GM23248 (cell line): ENCODE measurements around the gene HOXC12. TPM values are rescaled to one million over a fixed set of nuclear protein-coding genes. Genes with fewer than 3 reads are reported as not detected.

Experiments used
- DNase-seq: peaks from one replicate; pipeline ENCODE4 v3.0.0-alpha.2; 2015
- H2AFZ ChIP-seq: fragments of 200-600 bp; sonication (generic); 2 replicates; pipeline ENCODE4 v1.6.1; 2016; ENCODE audit warnings: antibody characterized with exemption
- H3F3A ChIP-seq: fragments of 200-600 bp; sonication (generic); 2 replicates; pipeline ENCODE4 v1.6.1; 2016; ENCODE audit warnings: mild to moderate bottlenecking, antibody characterized with exemption, mixed run types; ENCODE audit not compliant: insufficient read depth
- H3K27ac ChIP-seq: fragments of 200-600 bp; sonication (generic); 2 replicates; pipeline ENCODE4 v1.5.1; 2016; ENCODE audit warnings: mild to moderate bottlenecking
- H3K27me3 ChIP-seq: fragments of 200-600 bp; sonication (generic); replicated peaks from 2 replicates; pipeline ENCODE4 v1.6.1; 2016; ENCODE audit warnings: mild to moderate bottlenecking; ENCODE audit not compliant: insufficient read depth
- H3K36me3 ChIP-seq: fragments of 200-600 bp; sonication (generic); 2 replicates; pipeline ENCODE4 v1.6.1; 2016; ENCODE audit warnings: low read depth, mild to moderate bottlenecking
- H3K4me1 ChIP-seq: fragments of 200-600 bp; sonication (generic); 2 replicates; pipeline ENCODE4 v1.6.1; 2016; ENCODE audit warnings: mild to moderate bottlenecking; ENCODE audit not compliant: insufficient read depth
- H3K4me2 ChIP-seq: fragments of 200-600 bp; sonication (generic); one replicate; pipeline ENCODE4 v1.6.1; 2016; ENCODE audit warnings: mild to moderate bottlenecking; ENCODE audit not compliant: unreplicated experiment
- H3K4me3 ChIP-seq: fragments of 200-600 bp; sonication (generic); 2 replicates; pipeline ENCODE4 v1.5.1; 2016; ENCODE audit warnings: mild to moderate bottlenecking
- H3K79me2 ChIP-seq: fragments of 200-600 bp; sonication (generic); 2 replicates; pipeline ENCODE4 v1.6.1; 2016; ENCODE audit warnings: mild to moderate bottlenecking; ENCODE audit not compliant: insufficient read depth
- H3K9ac ChIP-seq: fragments of 200-600 bp; sonication (generic); 2 replicates; pipeline ENCODE4 v1.6.1; 2016; ENCODE audit warnings: mild to moderate bottlenecking
- H3K9me2 ChIP-seq: fragments of 200-600 bp; sonication (generic); 2 replicates; pipeline ENCODE4 v1.6.1; 2016; ENCODE audit warnings: mixed run types, mild to moderate bottlenecking, moderate library complexity; ENCODE audit not compliant: insufficient read depth
- H3K9me3 ChIP-seq: fragments of 200-600 bp; sonication (generic); one replicate; pipeline ENCODE4 v1.6.1; 2017; ENCODE audit warnings: low read depth
- H4K20me1 ChIP-seq: fragments of 200-600 bp; sonication (generic); 2 replicates; pipeline ENCODE4 v1.6.0; 2016; ENCODE audit not compliant: insufficient read depth
- EZH2 ChIP-seq: fragments of 200-600 bp; sonication (generic); IDR thresholded peaks from 2 replicates; pipeline ENCODE4 v1.6.1; 2018; ENCODE audit warnings: antibody characterized with exemption, mild to moderate bottlenecking; ENCODE audit not compliant: insufficient read depth, poor library complexity, severe bottlenecking
- EZH2phosphoT487 ChIP-seq: fragments of 200-600 bp; sonication (generic); IDR thresholded peaks from 2 replicates; pipeline ENCODE4 v1.6.1; 2018; ENCODE audit warnings: antibody characterized with exemption, moderate library complexity, mild to moderate bottlenecking, low read depth; ENCODE audit not compliant: insufficient read depth
- WGBS, 2 experiments: methylation state at CpG; one replicate each; pipeline ENCODE4 v1.1.6; 2015 to 2017; ENCODE audit warnings: low lambda C conversion rate in 2 of 2, low coverage in 1 of 2; ENCODE audit errors: missing lambda C conversion rate in 2 of 2; 5-methylcytosine and 5-hydroxymethylcytosine counted together
- in situ Hi-C: fragments of 300-500 bp; cut with MboI; formaldehyde crosslinking; loops from 2 replicates; pipeline ENCODE4 v1.15.0; 2020
- polyA plus RNA-seq: library from polyadenylated mRNA; unstranded; fragments of >200 nt; fragmentation: Nextera tagmentation; extraction: Ambion mirVana; gene quantifications from 2 replicates; pipeline ENCODE4 v1.2.1, GENCODE V29; 2016
- total RNA-seq: library from RNA; depleted of rRNA; stranded (reverse); fragments of >200 nt; shearing (Covaris generic); gene quantifications from 2 replicates; pipeline ENCODE4 v1.2.3, GENCODE V29; 2014

HOXC12 gene
- total and polyA plus RNA-seq, 2 experiments from 2014 or later = not detected

GRCh38 chr12:53982648-53983567 lies 28.2 kb downstream of the HOXC12 start:
- Histone ChIP-seq H3K4me1 (peaks cover 17% of the 10 kb centered on the region; the same call in 1 of the 2 replicates), H3K9me3 (no peaks in the 10 kb centered on the region), H3K36me3 (no peaks in the 10 kb centered on the region), H4K20me1 (no peaks in the 10 kb centered on the region), H3K27me3 (peaks cover 93% of the 10 kb centered on the region), H3K79me2 (no peaks in the 10 kb centered on the region), H3F3A (no peaks in the 10 kb centered on the region), H3K9ac (no peak overlapping the region), H2AFZ (no peak overlapping the region), H3K27ac (no peak overlapping the region), H3K4me3 (no peak overlapping the region), H3K9me2 (no peaks in the 10 kb centered on the region), H3K4me2 (no peak overlapping the region)
- DNase-seq = no peak
- TF ChIP-seq EZH2 = no peak
- no peak for TF ChIP-seq EZH2phosphoT487
- in situ Hi-C loops = no loop called here
- WGBS, 2 experiments = 23 to 28% methylated on average over 26 of the region's 26 CpGs

- no peak overlapping the region for H3K9ac ChIP-seq
- 27 to 28% methylated on average over 17 of the region's 17 CpGs for WGBS, 2 experiments
- no peaks in the 10 kb centered on the region for H3K79me2 ChIP-seq
- no peak overlapping the region for H2AFZ ChIP-seq
- no peak overlapping the region for H3K27ac ChIP-seq
- no peaks in the 10 kb centered on the region for H3F3A ChIP-seq
- in situ Hi-C loops = no loop called here
- H3K9me3 ChIP-seq = no peaks in the 10 kb centered on the region
- no peak overlapping the region for H3K4me3 ChIP-seq
- H4K20me1 ChIP-seq = no peaks in the 10 kb centered on the region
- H3K27me3 ChIP-seq = peaks cover 94% of the 10 kb centered on the region
- H3K9me2 ChIP-seq = no peaks in the 10 kb centered on the region
- no peak for DNase-seq
- H3K4me2 ChIP-seq = no peak overlapping the region
- H3K4me1 ChIP-seq = peaks cover 17% of the 10 kb centered on the region; the same call in 1 of the 2 replicates
- H3K36me3 ChIP-seq = no peaks in the 10 kb centered on the region
- TF ChIP-seq EZH2phosphoT487 = peak; percentile 88; the same call in 1 of the 2 replicates
- peak; percentile 91 for TF ChIP-seq EZH2
Observed at GRCh38 chr12:53983568-53983949, 28.9 kb downstream of the HOXC12 start.

- H3K4me2 ChIP-seq = no peak overlapping the region
- no peaks in the 10 kb centered on the region for H3F3A ChIP-seq
- no peaks in the 10 kb centered on the region for H3K9me2 ChIP-seq
- in situ Hi-C loops = no loop called here
- H3K36me3 ChIP-seq = no peaks in the 10 kb centered on the region
- peaks cover 17% of the 10 kb centered on the region; the same call in 1 of the 2 replicates for H3K4me1 ChIP-seq
- no peaks in the 10 kb centered on the region for H4K20me1 ChIP-seq
- H3K27me3 ChIP-seq = peaks cover 94% of the 10 kb centered on the region
- no peak for DNase-seq
- H2AFZ ChIP-seq = no peak overlapping the region
- no peak overlapping the region for H3K4me3 ChIP-seq
- H3K27ac ChIP-seq = no peak overlapping the region
- no peaks in the 10 kb centered on the region for H3K9me3 ChIP-seq
- no peak overlapping the region for H3K9ac ChIP-seq
- peak; percentile 97 for TF ChIP-seq EZH2
- TF ChIP-seq EZH2phosphoT487 = no peak; the same call in none of the 2 replicates
- no peaks in the 10 kb centered on the region for H3K79me2 ChIP-seq
- 13 to 15% methylated on average over 30 of the region's 30 CpGs for WGBS, 2 experiments
Observed at GRCh38 chr12:53983950-53984572, 29.4 kb downstream of the HOXC12 start.

- Histone ChIP-seq H3K36me3 (no peaks in the 10 kb centered on the region), H4K20me1 (no peaks in the 10 kb centered on the region), H3K4me2 (peak within 1 kb of the TSS; percentile 95), H3K4me1 (peaks cover 19% of the 10 kb centered on the region), H3K79me2 (no peaks in the 10 kb centered on the region), H3K9me3 (no peaks in the 10 kb centered on the region), H3F3A (no peaks in the 10 kb centered on the region), H3K27ac (no peak within 1 kb of the TSS), H3K4me3 (peak within 1 kb of the TSS; percentile 72), H3K9me2 (no peaks in the 10 kb centered on the region), H3K9ac (no peak within 1 kb of the TSS), H3K27me3 (peaks cover 94% of the 10 kb centered on the region), H2AFZ (peak within 1 kb of the TSS; percentile 79)
- WGBS, 2 experiments = 4 to 8% methylated on average over 43 to 54 of the region's 55 CpGs
- in situ Hi-C loops = no loop called here
- TF ChIP-seq EZH2 (no peak), EZH2phosphoT487 (no peak)
- DNase-seq = peak; percentile 98
Observed at GRCh38 chr12:53984901-53985691, 30.4 kb downstream of the HOXC12 start, which contains the start of gene HOXC10. HOXC10 (plus strand) TSS chr12:53985146; CDS start chr12:53985260, 114 bp downstream.
